Stimulated activated CD4-positive, alpha-beta T cell treated with anti-CD3 and anti-CD28 coated beads, TNF-alpha, amount 100 ng/mL, for 48 hours (primary cell): ENCODE data around the gene MGAT4C.

Experiments used
- DNase-seq, 3 donors: peaks; one replicate each; pipeline ENCODE4 v3.0.0-alpha.2; 2020; ENCODE audit warnings: low read depth in 3 of 3

MGAT4C gene

GRCh38 chr12:85979641-85980040 lies 276.6 kb downstream of the MGAT4C start:
- DNase-seq, result no peak

- no peak for DNase-seq
Measured at GRCh38 chr12:85975716-85976115, 280.5 kb downstream of the MGAT4C start.

- DNase-seq, result no peak
Measured at GRCh38 chr12:85971800-85972199, 284.4 kb downstream of the MGAT4C start.

- DNase-seq, result no peak
Measured at GRCh38 chr12:85968606-85969005, 287.6 kb downstream of the MGAT4C start.

- no peak for DNase-seq
Measured at GRCh38 chr12:85963326-85963725, 292.9 kb downstream of the MGAT4C start.

- DNase-seq, result no peak
Measured at GRCh38 chr12:85956081-85956480, 300.1 kb downstream of the MGAT4C start.

GRCh38 chr12:85955127-85955526 lies 301.1 kb downstream of the MGAT4C start:
- no peak for DNase-seq

GRCh38 chr12:85951823-85952222 lies 304.4 kb downstream of the MGAT4C start:
- DNase-seq, result no peak

- no peak for DNase-seq
Measured at GRCh38 chr12:85949253-85949652, 306.9 kb downstream of the MGAT4C start.

GRCh38 chr12:85948340-85948739 lies 307.9 kb downstream of the MGAT4C start:
- DNase-seq, result no peak

- no peak for DNase-seq
Measured at GRCh38 chr12:85947286-85947685, 308.9 kb downstream of the MGAT4C start.

- no peak for DNase-seq
Measured at GRCh38 chr12:85946375-85946774, 309.8 kb downstream of the MGAT4C start.

- no peak for DNase-seq
Measured at GRCh38 chr12:85927166-85927565, 329.0 kb downstream of the MGAT4C start.

GRCh38 chr12:85923767-85924331 lies 332.3 kb downstream of the MGAT4C start:
- DNase-seq, result no peak

- no peak for DNase-seq
Measured at GRCh38 chr12:85920324-85920947, 335.8 kb downstream of the MGAT4C start.
